H1 (cell line): Measurements from ENCODE around the gene PRKCA. TPM values are rescaled to one million over a fixed set of nuclear protein-coding genes. Genes with fewer than 3 reads are reported as not detected.

Source experiments
- CTCF ChIA-PET: fragments of 300-600 bp; sonication (Branson Sonifier 250); formaldehyde crosslinking; loops from one replicate; lab custom pipeline; 2021; ENCODE audit not compliant: partially characterized antibody; lab: Charles Lee
- POLR2A ChIA-PET: fragments of 300-600 bp; sonication (Branson Sonifier 250); formaldehyde crosslinking; loops from one replicate; lab custom pipeline; 2021; ENCODE audit warnings: inconsistent platforms; ENCODE audit not compliant: partially characterized antibody; lab: Charles Lee
- DNase-seq, 2 experiments: peaks; one replicate each; pipeline versions ENCODE4 v3.0.0 to v3.0.0-alpha.2; 2010 to 2022; ENCODE audit warnings: low spot score in 2 of 2, low read depth in 1 of 2, mixed read lengths in 1 of 2
- FAIRE-seq: peaks from 2 replicates; lab custom pipeline; 2011; peaks lifted over from hg19 to GRCh38; lab: Jason Lieb, UNC
- H2AFZ ChIP-seq: 2 replicates; pipeline ENCODE4 v1.8.1; 2012; ENCODE audit warnings: low read length, inconsistent platforms
- H2AK5ac ChIP-seq: 2 replicates; pipeline ENCODE4 v1.6.1; 2013; ENCODE audit warnings: low read depth, low read length
- H2BK120ac ChIP-seq: replicated peaks from 2 replicates; pipeline ENCODE3; 2013; ENCODE audit warnings: low read depth, low read length, inconsistent platforms
- H2BK12ac ChIP-seq: 2 replicates; pipeline ENCODE4 v1.6.1; 2013; ENCODE audit warnings: low read depth, low read length
- H2BK15ac ChIP-seq: 2 replicates; pipeline ENCODE4 v1.6.1; 2013; ENCODE audit warnings: low read length
- H2BK20ac ChIP-seq: 2 replicates; pipeline ENCODE4 v1.6.1; 2013; ENCODE audit warnings: low read length
- H2BK5ac ChIP-seq: 2 replicates; pipeline ENCODE4 v1.6.1; 2013; ENCODE audit warnings: low read depth, low read length
- H3K14ac ChIP-seq: 2 replicates; pipeline ENCODE4 v1.6.1; 2013; ENCODE audit warnings: inconsistent platforms; ENCODE audit not compliant: insufficient read length
- H3K18ac ChIP-seq: 2 replicates; pipeline ENCODE4 v1.6.1; 2013; ENCODE audit warnings: low read length; ENCODE audit errors: extremely low read depth
- H3K23ac ChIP-seq: 2 replicates; pipeline ENCODE4 v1.6.1; 2013; ENCODE audit warnings: inconsistent platforms; ENCODE audit not compliant: insufficient read length
- H3K23me2 ChIP-seq: 2 replicates; pipeline ENCODE4 v1.6.1; 2013; ENCODE audit warnings: low read depth, low read length
- H3K27ac ChIP-seq: 2 replicates; pipeline ENCODE4 v1.6.1; 2011; ENCODE audit warnings: low read depth, low read length, inconsistent platforms
- H3K27me3 ChIP-seq, 4 experiments: replicated peaks in 1 of 4; 1 replicate in 1 of 4; 2 replicates in 3 of 4; pipeline versions ENCODE4 v1.6.1 to v1.8.1; 2011 to 2013; ENCODE audit warnings: low read length in 3 of 4, mild to moderate bottlenecking in 3 of 4, inconsistent platforms in 2 of 4, mixed read lengths in 2 of 4, moderate library complexity in 1 of 4; ENCODE audit not compliant: control insufficient read depth in 3 of 4, insufficient read depth in 3 of 4; ENCODE audit errors: extremely low read depth in 1 of 4
- H3K36me3 ChIP-seq, 4 experiments: 2 replicates each; pipeline versions ENCODE4 v1.6.1 to v1.8.1; 2011 to 2013; ENCODE audit warnings: mild to moderate bottlenecking in 4 of 4, low read length in 3 of 4, moderate library complexity in 2 of 4, control low read depth in 1 of 4, inconsistent platforms in 1 of 4; ENCODE audit not compliant: insufficient read depth in 4 of 4, control insufficient read depth in 2 of 4
- H3K4ac ChIP-seq: replicated peaks from 2 replicates; pipeline ENCODE3; 2013; ENCODE audit warnings: low read length, low read depth, mixed read lengths, inconsistent platforms; ENCODE audit not compliant: insufficient read length
- H3K4me1 ChIP-seq, 4 experiments: replicated peaks in 1 of 4; 1 replicate in 1 of 4; 2 replicates in 3 of 4; pipeline versions ENCODE4 v1.6.1 to v1.8.1; 2011 to 2013; ENCODE audit warnings: low read length in 3 of 4, inconsistent platforms in 2 of 4, mixed read lengths in 1 of 4; ENCODE audit not compliant: insufficient read depth in 4 of 4, control insufficient read depth in 3 of 4
- H3K4me2 ChIP-seq, 2 experiments: 2 replicates each; pipeline versions ENCODE4 v1.6.1 to v1.8.1; 2011 to 2013; ENCODE audit warnings: low read depth in 2 of 2, low read length in 2 of 2, control low read depth in 1 of 2, inconsistent platforms in 1 of 2, mild to moderate bottlenecking in 1 of 2; ENCODE audit not compliant: insufficient read depth in 1 of 2
- H3K4me3 ChIP-seq, 4 experiments: fragments of 200-600, 300-600 bp in 1 of 4; sonication (generic), shearing (Covaris generic), sonication (Bioruptor Twin) in 1 of 4; 2 replicates each; pipeline versions ENCODE4 v1.5.1 to v1.8.1; 2011 to 2016; ENCODE audit warnings: low read length in 4 of 4, low read depth in 3 of 4, control low read depth in 2 of 4, inconsistent platforms in 2 of 4, mild to moderate bottlenecking in 2 of 4, mixed read lengths in 1 of 4, moderate library complexity in 1 of 4; ENCODE audit not compliant: insufficient read depth in 2 of 4; ENCODE audit errors: extremely low read depth in 1 of 4
- H3K56ac ChIP-seq: replicated peaks from 2 replicates; pipeline ENCODE3; 2013; ENCODE audit warnings: low read depth, mild to moderate bottlenecking, mixed read lengths, low read length, inconsistent platforms; ENCODE audit not compliant: insufficient read length
- H3K79me1 ChIP-seq: 2 replicates; pipeline ENCODE4 v1.6.1; 2013; ENCODE audit warnings: low read depth, low read length, control low read depth
- H3K79me2 ChIP-seq, 2 experiments: 2 replicates each; pipeline versions ENCODE4 v1.6.1 to v1.8.1; 2012 to 2013; ENCODE audit warnings: low read length in 2 of 2, mild to moderate bottlenecking in 2 of 2, inconsistent platforms in 1 of 2; ENCODE audit not compliant: insufficient read depth in 2 of 2, control insufficient read depth in 1 of 2
- H3K9ac ChIP-seq, 4 experiments: replicated peaks in 1 of 4; 1 replicate in 1 of 4; 2 replicates in 3 of 4; pipeline versions ENCODE4 v1.6.1 to v1.8.1; 2011 to 2013; ENCODE audit warnings: low read depth in 3 of 4, low read length in 3 of 4, control low read depth in 2 of 4, mild to moderate bottlenecking in 2 of 4, moderate library complexity in 2 of 4, inconsistent platforms in 1 of 4; ENCODE audit errors: extremely low read depth in 1 of 4
- H3K9me3 ChIP-seq, 2 experiments: 2 replicates each; pipeline versions ENCODE4 v1.6.1 to v1.8.1; 2012 to 2013; ENCODE audit warnings: mild to moderate bottlenecking in 2 of 2, moderate library complexity in 2 of 2, control low read depth in 1 of 2, inconsistent platforms in 1 of 2, low read depth in 1 of 2, low read length in 1 of 2, mixed read lengths in 1 of 2; ENCODE audit not compliant: insufficient read depth in 2 of 2
- H4K20me1 ChIP-seq, 2 experiments: replicated peaks in 1 of 2; 2 replicates each; pipeline versions ENCODE3 to v1.8.1; 2011 to 2013; ENCODE audit warnings: inconsistent platforms in 2 of 2, low read length in 2 of 2, mild to moderate bottlenecking in 1 of 2; ENCODE audit not compliant: insufficient read depth in 2 of 2, control insufficient read depth in 1 of 2
- H4K5ac ChIP-seq: 2 replicates; pipeline ENCODE4 v1.6.1; 2013; ENCODE audit warnings: low read length, low read depth, mixed read lengths, inconsistent platforms; ENCODE audit not compliant: insufficient read length
- H4K8ac ChIP-seq: 2 replicates; pipeline ENCODE4 v1.8.0; 2013; ENCODE audit warnings: mild to moderate bottlenecking, moderate library complexity, low read length, inconsistent platforms; ENCODE audit not compliant: insufficient read depth; ENCODE audit errors: extremely low read depth
- H4K91ac ChIP-seq: replicated peaks from 2 replicates; pipeline ENCODE3; 2013; ENCODE audit warnings: low read length, mixed read lengths, inconsistent platforms; ENCODE audit not compliant: insufficient read length
- BCL11A ChIP-seq, 2 experiments: IDR thresholded peaks; one replicate each; pipeline ENCODE4 v1.6.1; 2011; ENCODE audit warnings: low read depth in 2 of 2, low read length in 2 of 2, mild to moderate bottlenecking in 2 of 2
- CHD2 ChIP-seq: IDR thresholded peaks from 2 replicates; pipeline ENCODE4 v1.6.1; 2012; ENCODE audit warnings: low read length, improper control_type of control experiment
- CTCF ChIP-seq, 3 experiments: IDR thresholded peaks; 1 replicate in 2 of 3; 2 replicates in 1 of 3; pipeline versions ENCODE4 v1.5.1 to v1.6.1; 2011; ENCODE audit warnings: low read length in 3 of 3, mild to moderate bottlenecking in 3 of 3, inconsistent platforms in 2 of 3, low read depth in 1 of 3, moderate library complexity in 1 of 3; ENCODE audit not compliant: insufficient read depth in 1 of 3; ENCODE audit errors: control extremely low read depth in 1 of 3
- EGR1 ChIP-seq: IDR thresholded peaks from 2 replicates; pipeline ENCODE4 v1.6.1; 2011; ENCODE audit warnings: low read depth, low read length, borderline replicate concordance
- JUND ChIP-seq: IDR thresholded peaks from 2 replicates; pipeline ENCODE4 v1.6.1; 2011; ENCODE audit warnings: mild to moderate bottlenecking, improper control_type of control experiment, low read length
- KDM1A ChIP-seq: fragments of 200-600, 300-600 bp; sonication (generic); IDR thresholded peaks from 2 replicates; pipeline ENCODE4 v1.7.1; 2016; ENCODE audit warnings: mild to moderate bottlenecking, low read length, borderline replicate concordance
- POLR2AphosphoS5 ChIP-seq: IDR thresholded peaks from 2 replicates; pipeline ENCODE4 v1.6.1; 2011; ENCODE audit warnings: low read depth, low read length
- SIRT6 ChIP-seq: IDR thresholded peaks from one replicate; pipeline ENCODE4 v1.7.1; 2012; ENCODE audit warnings: low read length, inconsistent platforms
- SP1 ChIP-seq: IDR thresholded peaks from 2 replicates; pipeline ENCODE4 v1.6.1; 2011; ENCODE audit warnings: low read depth, low read length
- SUZ12 ChIP-seq: fragments of 200-600 bp; sonication (generic); IDR thresholded peaks from 2 replicates; pipeline ENCODE4 v1.6.1; 2012; ENCODE audit warnings: mild to moderate bottlenecking, inconsistent platforms, low read length, moderate library complexity, mixed read lengths
- WGBS, 2 experiments: shearing (Covaris generic) in 1 of 2; methylation state at CpG; one replicate each; pipeline versions ENCODE4 v1.1.6 to v1.1.7; 2013 to 2015; ENCODE audit warnings: low lambda C conversion rate in 2 of 2, mixed read lengths in 2 of 2, inconsistent platforms in 1 of 2, low coverage in 1 of 2, missing lambda C conversion rate in 1 of 2; ENCODE audit not compliant: insufficient replicate concordance in 2 of 2, insufficient coverage in 1 of 2, insufficient read length in 1 of 2; ENCODE audit errors: extremely low coverage in 1 of 2, missing lambda C conversion rate in 1 of 2; 5-methylcytosine and 5-hydroxymethylcytosine counted together
- polyA plus RNA-seq, 7 experiments: library from polyadenylated mRNA; depleted of rRNA in 3 of 7; stranded (reverse) in 5 of 7; unstranded in 2 of 7; fragments of >200 nt in 5 of 7; fragments of 200-250 nt in 2 of 7; gene quantifications; 1 replicate in 5 of 7; 2 replicates in 1 of 7; 4 replicates in 1 of 7; pipeline versions ENCODE4 v1.2.1 to v1.2.3, GENCODE V29; 2011 to 2013; ENCODE audit warnings: missing spikeins in 2 of 7, mixed read lengths in 2 of 7
- total RNA-seq: library from RNA; stranded (reverse); fragmentation: NEBNext Ultra II Directional; extraction: Animal tissue kit (Norgen Biotek cat#: 25700); gene quantifications from 2 replicates; pipeline ENCODE4 v1.2.1, GENCODE V29; 2021
- TF ChIP-seq, protein P1 (sequence below): IDR thresholded peaks from 2 replicates; pipeline ENCODE4 v1.6.1; 2011; ENCODE audit warnings: low read length, improper control_type of control experiment

PRKCA gene
- total and polyA plus RNA-seq, 2 of the 8 experiments (the other 6 are each of a cell fraction or from before 2014, with no cell fraction given), result 5.8 to 17.8 TPM

DNA sequence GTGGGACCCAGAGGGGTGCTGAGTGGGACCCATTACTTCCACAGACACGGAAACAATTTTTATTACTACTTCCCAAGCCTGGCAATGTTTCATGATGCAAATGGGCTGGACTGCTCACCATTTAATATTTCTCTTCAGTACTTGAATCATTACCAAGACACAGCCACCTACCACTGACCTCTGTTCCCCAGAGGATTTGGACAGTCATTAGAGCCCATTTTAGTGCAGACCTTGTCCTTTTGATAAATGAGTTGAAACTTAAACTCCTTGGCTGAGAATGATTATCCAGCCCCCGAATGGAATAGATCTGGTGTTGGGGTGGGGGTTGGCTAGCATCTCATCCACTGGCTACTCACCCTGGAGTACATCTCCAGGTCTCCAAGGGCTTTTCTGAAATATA is 39.6 kb upstream of the PRKCA start:
- no peaks in the 10 kb centered on the region for H3K23me2 ChIP-seq
- FAIRE-seq, result no peak
- WGBS, 2 experiments, result 86% methylated on average over 2 of the region's 2 CpGs; no CpG with 5 or more reads in 1 of the 2 experiments
- H2BK15ac ChIP-seq, result no peak overlapping the region
- H4K20me1 ChIP-seq, result no peaks in the 10 kb centered on the region
- H2BK12ac ChIP-seq, result no peak overlapping the region
- H3K4me2 ChIP-seq, result no peak overlapping the region
- H3K4ac ChIP-seq, result no peak overlapping the region
- no peak overlapping the region for H2AK5ac ChIP-seq
- no peak overlapping the region for H3K18ac ChIP-seq
- no peak overlapping the region for H3K9ac ChIP-seq
- H2BK120ac ChIP-seq, result no peak overlapping the region
- H4K8ac ChIP-seq, result no peak overlapping the region
- no peaks in the 10 kb centered on the region for H3K27me3 ChIP-seq
- H3K4me1 ChIP-seq, result no peaks in the 10 kb centered on the region
- ChIA-PET POLR2A (no interaction called here), CTCF (no interaction called here)
- H3K56ac ChIP-seq, result no peak overlapping the region
- H4K91ac ChIP-seq, result no peak overlapping the region
- no peaks in the 10 kb centered on the region for H3K9me3 ChIP-seq
- H3K14ac ChIP-seq, result no peak overlapping the region
- H3K36me3 ChIP-seq, result no peaks in the 10 kb centered on the region
- no peak overlapping the region for H3K4me3 ChIP-seq
- no peak overlapping the region for H2BK5ac ChIP-seq
- no peak overlapping the region for H3K27ac ChIP-seq
- H2AFZ ChIP-seq, result no peak overlapping the region
- H4K5ac ChIP-seq, result no peak overlapping the region
- no peaks in the 10 kb centered on the region for H3K79me1 ChIP-seq
- no peak overlapping the region for H2BK20ac ChIP-seq
- no peaks in the 10 kb centered on the region for H3K79me2 ChIP-seq
- DNase-seq, result no peak
- no peak overlapping the region for H3K23ac ChIP-seq
- TF ChIP-seq CTCF (IDR thresholded peaks at IDR 0.05; ENCODE audit: control extremely low read depth in 1 of 3, insufficient read depth in 1 of 3, low read depth in 1 of 3, low read length in 3 of 3) (no peak), SUZ12 (no peak), EGR1 (no peak), SIRT6 (no peak), CHD2 (no peak), JUND (no peak), BCL11A (IDR thresholded peaks at IDR 0.05; ENCODE audit: low read depth in 2 of 2, low read length in 2 of 2) (no peak), POLR2AphosphoS5 (no peak), SP1 (no peak), KDM1A (no peak)
- TF ChIP-seq, protein P1, sequence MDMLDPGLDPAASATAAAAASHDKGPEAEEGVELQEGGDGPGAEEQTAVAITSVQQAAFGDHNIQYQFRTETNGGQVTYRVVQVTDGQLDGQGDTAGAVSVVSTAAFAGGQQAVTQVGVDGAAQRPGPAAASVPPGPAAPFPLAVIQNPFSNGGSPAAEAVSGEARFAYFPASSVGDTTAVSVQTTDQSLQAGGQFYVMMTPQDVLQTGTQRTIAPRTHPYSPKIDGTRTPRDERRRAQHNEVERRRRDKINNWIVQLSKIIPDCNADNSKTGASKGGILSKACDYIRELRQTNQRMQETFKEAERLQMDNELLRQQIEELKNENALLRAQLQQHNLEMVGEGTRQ, result no peak
